ENCODE measurements around the gene ETFB. TPM values are rescaled to one million over a fixed set of nuclear protein-coding genes. Genes with fewer than 3 reads are reported as not detected.

Gene ETFB
- total RNA-seq, 1 donor from 2014 or later: 77.7 TPM

DNA sequence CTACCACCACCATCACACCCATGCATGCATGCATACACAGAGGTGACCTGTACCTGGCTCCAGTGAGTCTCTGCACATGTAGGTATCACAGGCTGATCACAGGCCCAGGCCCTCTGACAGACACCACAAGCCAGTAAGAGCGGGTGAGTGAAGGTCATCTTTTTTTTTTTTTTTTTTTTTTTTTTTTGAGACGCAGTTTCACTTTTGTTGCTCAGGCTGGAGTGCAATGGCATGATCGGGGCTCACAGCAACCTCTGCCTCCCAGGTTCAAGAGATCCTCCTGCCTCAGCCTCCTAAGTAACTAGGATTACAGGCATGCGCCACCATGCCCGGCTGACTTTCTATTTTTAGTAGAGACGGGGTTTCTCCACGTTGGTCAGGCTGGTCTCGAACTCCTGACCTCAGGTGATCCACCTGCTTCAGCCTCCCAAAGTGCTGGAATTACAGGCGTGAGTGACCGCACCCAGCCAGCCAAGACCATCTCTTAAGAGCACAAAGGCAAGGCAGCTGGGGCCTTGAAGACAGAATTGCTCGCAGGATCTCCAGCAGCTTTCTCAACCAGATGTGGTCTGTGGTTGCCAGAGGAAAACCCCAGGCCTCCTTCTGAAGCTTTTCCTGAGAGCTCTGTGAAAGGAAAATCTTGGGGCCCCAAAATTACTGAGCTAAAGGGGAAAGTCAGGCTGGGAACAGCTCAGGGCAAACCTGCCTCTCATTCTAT is 9.5 kb upstream of the ETFB start:
- Mint-ChIP-seq H3K27me3 (ENCODE audit: unreplicated experiment) (peaks cover 6% of the 10 kb centered on the region), H3K27ac (ENCODE audit: unreplicated experiment) (no peak overlapping the region), H3K9me3 (ENCODE audit: unreplicated experiment) (peaks cover 3% of the 10 kb centered on the region), H3K36me3 (ENCODE audit: unreplicated experiment) (no peaks in the 10 kb centered on the region), H3K4me1 (ENCODE audit: low read depth, unreplicated experiment) (no peaks in the 10 kb centered on the region), H3K4me3 (ENCODE audit: unreplicated experiment) (no peak overlapping the region)
- TF ChIP-seq, protein P1, sequence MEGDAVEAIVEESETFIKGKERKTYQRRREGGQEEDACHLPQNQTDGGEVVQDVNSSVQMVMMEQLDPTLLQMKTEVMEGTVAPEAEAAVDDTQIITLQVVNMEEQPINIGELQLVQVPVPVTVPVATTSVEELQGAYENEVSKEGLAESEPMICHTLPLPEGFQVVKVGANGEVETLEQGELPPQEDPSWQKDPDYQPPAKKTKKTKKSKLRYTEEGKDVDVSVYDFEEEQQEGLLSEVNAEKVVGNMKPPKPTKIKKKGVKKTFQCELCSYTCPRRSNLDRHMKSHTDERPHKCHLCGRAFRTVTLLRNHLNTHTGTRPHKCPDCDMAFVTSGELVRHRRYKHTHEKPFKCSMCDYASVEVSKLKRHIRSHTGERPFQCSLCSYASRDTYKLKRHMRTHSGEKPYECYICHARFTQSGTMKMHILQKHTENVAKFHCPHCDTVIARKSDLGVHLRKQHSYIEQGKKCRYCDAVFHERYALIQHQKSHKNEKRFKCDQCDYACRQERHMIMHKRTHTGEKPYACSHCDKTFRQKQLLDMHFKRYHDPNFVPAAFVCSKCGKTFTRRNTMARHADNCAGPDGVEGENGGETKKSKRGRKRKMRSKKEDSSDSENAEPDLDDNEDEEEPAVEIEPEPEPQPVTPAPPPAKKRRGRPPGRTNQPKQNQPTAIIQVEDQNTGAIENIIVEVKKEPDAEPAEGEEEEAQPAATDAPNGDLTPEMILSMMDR (IDR thresholded peaks at IDR 0.05; ENCODE audit: partially characterized antibody, unreplicated experiment): no peak
- no peak for DNase-seq

DNA sequence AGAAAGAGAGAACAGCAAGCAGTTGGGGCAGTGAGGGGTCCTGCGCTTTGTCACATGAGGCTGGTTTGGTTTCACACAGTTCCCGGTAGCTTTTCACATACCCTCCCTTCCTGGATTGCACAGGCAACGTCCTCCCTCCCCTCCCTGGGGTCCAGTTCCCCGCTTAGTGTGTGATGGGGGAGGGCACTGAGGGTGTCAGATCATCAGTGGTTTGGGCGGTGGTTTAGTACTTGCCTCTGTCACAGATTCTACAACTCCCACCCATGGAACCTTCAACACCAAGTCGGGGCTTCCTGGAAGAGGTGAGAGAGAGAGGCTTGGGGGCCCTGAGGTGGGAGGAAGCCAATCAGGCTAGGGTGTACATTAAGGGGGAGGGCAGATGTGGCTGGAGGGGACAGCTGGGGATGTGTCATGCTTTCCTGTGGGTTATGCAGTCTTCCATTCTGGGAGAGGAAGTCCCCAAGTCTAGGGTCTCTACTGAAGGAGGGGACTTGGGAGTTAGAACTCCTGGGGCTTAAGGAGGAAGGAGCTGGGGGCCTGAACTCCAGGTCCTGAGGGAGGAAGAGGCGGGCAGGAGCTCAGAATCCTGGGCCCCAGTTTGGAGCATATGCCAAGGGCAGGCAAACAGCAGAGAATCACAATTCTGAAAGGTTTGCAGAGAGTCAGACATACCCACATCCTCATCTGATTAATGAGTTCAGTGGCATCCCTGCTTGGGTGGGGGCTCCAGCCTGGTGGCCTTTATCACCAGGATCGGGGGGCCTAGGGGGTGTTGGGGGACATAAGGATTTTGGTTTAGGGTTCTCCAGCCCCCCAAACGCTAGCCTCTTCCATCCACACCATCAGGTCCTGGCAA is 6.7 kb upstream of the ETFB start, which contains the start of gene NKG7:
TSS of gene NKG7 (minus strand) at position 6 of the 856 bp plus-strand sequence. CDS start 119 bp downstream, outside the sequence.
- Mint-ChIP-seq H3K4me3 (ENCODE audit: unreplicated experiment) (no peak within 1 kb of the TSS), H3K36me3 (ENCODE audit: unreplicated experiment) (no peaks in the 10 kb centered on the region), H3K27ac (ENCODE audit: unreplicated experiment) (no peak within 1 kb of the TSS), H3K4me1 (ENCODE audit: low read depth, unreplicated experiment) (peaks cover 3% of the 10 kb centered on the region), H3K27me3 (ENCODE audit: unreplicated experiment) (peaks cover 12% of the 10 kb centered on the region), H3K9me3 (ENCODE audit: unreplicated experiment) (peaks cover 10% of the 10 kb centered on the region)
- TF ChIP-seq, protein P1 (IDR thresholded peaks at IDR 0.05; ENCODE audit: partially characterized antibody, unreplicated experiment): no peak
- no peak for DNase-seq

DNA sequence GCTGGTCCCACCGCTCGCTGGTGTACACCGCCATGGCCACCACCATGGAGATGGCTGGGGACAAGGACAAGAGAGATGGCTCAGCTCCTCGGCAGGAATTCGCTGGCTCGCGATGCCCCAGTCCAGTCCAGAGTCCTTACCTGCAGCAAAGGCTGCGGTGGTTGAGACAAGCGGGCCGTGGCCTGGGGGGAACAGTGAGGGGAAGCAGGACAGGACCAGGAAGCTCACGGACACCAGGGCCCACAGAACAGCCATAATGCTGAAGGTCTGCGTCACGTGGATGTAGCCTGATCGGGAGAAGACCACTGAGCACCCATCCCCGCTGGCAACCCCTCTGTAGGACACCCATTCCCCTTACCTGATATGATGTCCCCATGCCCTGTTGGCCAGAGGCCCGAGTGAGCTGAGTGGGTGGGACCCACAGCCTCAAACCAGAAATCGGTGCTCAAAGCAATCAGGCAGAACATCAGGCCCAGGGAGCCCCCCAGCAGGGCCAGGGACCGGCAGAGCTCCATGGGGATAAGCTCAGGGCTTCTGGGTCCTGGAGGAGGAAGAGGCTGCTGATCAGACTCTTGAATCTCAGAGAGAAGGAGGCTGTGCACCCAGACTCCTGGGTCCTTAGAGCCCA is 5.9 kb upstream of the ETFB start:
- TF ChIP-seq, protein P1 (IDR thresholded peaks at IDR 0.05; ENCODE audit: partially characterized antibody, unreplicated experiment): no peak
- DNase-seq: no peak
- Mint-ChIP-seq H3K9me3 (ENCODE audit: unreplicated experiment) (peaks cover 12% of the 10 kb centered on the region), H3K4me1 (ENCODE audit: low read depth, unreplicated experiment) (peaks cover 3% of the 10 kb centered on the region), H3K27ac (ENCODE audit: unreplicated experiment) (no peak overlapping the region), H3K27me3 (ENCODE audit: unreplicated experiment) (peaks cover 12% of the 10 kb centered on the region), H3K36me3 (ENCODE audit: unreplicated experiment) (no peaks in the 10 kb centered on the region), H3K4me3 (ENCODE audit: unreplicated experiment) (no peak overlapping the region)

DNA sequence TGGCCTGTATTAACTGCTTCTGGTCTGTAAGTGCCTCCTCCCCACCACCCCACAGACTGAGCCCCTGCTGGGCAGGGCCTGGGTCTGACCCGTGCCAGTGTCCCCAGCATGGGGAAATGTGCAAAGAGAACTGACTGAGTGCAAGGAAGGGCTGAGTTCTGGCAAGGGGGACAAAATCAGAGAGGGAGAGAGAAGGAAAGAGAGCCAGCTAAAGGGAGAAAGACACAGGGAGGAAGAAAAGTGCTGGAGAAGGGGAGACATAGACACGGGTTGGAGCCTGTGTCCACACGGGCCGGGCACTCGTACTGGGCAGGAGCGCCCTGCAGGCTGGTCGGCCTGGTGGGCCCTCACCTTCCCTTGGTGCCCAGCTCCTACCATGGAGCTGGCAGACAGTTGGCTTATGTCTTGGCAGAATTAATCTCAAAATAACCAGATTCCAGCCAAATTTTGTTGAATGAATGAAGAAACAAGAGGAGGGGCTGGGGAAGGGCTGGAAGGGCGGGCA is 5.0 kb upstream of the ETFB start:
- Mint-ChIP-seq H3K4me1 (ENCODE audit: low read depth, unreplicated experiment) (peaks cover 3% of the 10 kb centered on the region), H3K4me3 (ENCODE audit: unreplicated experiment) (peak overlapping the region; percentile 3), H3K27me3 (ENCODE audit: unreplicated experiment) (peaks cover 15% of the 10 kb centered on the region), H3K9me3 (ENCODE audit: unreplicated experiment) (peaks cover 19% of the 10 kb centered on the region), H3K36me3 (ENCODE audit: unreplicated experiment) (no peaks in the 10 kb centered on the region), H3K27ac (ENCODE audit: unreplicated experiment) (no peak overlapping the region)
- TF ChIP-seq, protein P1 (IDR thresholded peaks at IDR 0.05; ENCODE audit: partially characterized antibody, unreplicated experiment): no peak
- no peak for DNase-seq

Measured in glutamatergic neuron (in vitro differentiated cells).